ENCODE results near the gene RPL18A. TPM values are rescaled to one million over a fixed set of nuclear protein-coding genes. Genes with fewer than 3 reads are reported as not detected.
"Not testable (repeated sequence)": the region's sequence is repeated elsewhere in the genome, so short reads cannot be mapped to it uniquely, and the experiment has no call there.

The RPL18A gene
- total and polyA plus RNA-seq, 4 donors: 422 to 1,388 (median 949) TPM

- peaks cover 2% of the 10 kb centered on the region for H3K36me3 ChIP-seq (ENCODE audit: control insufficient read depth, insufficient read depth, low read length)
- H3K9me3 ChIP-seq (ENCODE audit: control insufficient read depth, insufficient read depth, low read length): no peaks in the 10 kb centered on the region
- 6% methylated on average over 50 of the region's 63 CpGs for WGBS (ENCODE audit: insufficient coverage)
- no peak overlapping the region for H3K4me3 ChIP-seq (ENCODE audit: low read depth, low read length)
- H3K4me1 ChIP-seq (ENCODE audit: control insufficient read depth, insufficient read depth, low read length): peaks cover 11% of the 10 kb centered on the region
- DNase-seq (ENCODE audit: low read depth in 4 of 6, low spot score in 6 of 6): peak in 1 of 6 donors; percentile 24
- H3K27me3 ChIP-seq (ENCODE audit: control insufficient read depth, insufficient read depth, low read length): peaks cover 58% of the 10 kb centered on the region
- H3K27ac ChIP-seq (ENCODE audit: low read depth, low read length): no peak overlapping the region
Measured at GRCh38 chr19:17873786-17874757, 14.4 kb downstream of the RPL18A start.

GRCh38 chr19:17874758-17875135, 15.0 kb downstream of the RPL18A start:
- Histone ChIP-seq H3K4me3 (ENCODE audit: low read depth, low read length) (no peak overlapping the region), H3K27ac (ENCODE audit: low read depth, low read length) (no peak overlapping the region), H3K4me1 (ENCODE audit: control insufficient read depth, insufficient read depth, low read length) (peaks cover 11% of the 10 kb centered on the region), H3K9me3 (ENCODE audit: control insufficient read depth, insufficient read depth, low read length) (no peaks in the 10 kb centered on the region), H3K27me3 (ENCODE audit: control insufficient read depth, insufficient read depth, low read length) (peaks cover 52% of the 10 kb centered on the region), H3K36me3 (ENCODE audit: control insufficient read depth, insufficient read depth, low read length) (no peaks in the 10 kb centered on the region)
- 95% methylated on average over 7 of the region's 9 CpGs for WGBS (ENCODE audit: insufficient coverage)
- DNase-seq (ENCODE audit: low read depth in 4 of 6, low spot score in 6 of 6): no peak

DNA sequence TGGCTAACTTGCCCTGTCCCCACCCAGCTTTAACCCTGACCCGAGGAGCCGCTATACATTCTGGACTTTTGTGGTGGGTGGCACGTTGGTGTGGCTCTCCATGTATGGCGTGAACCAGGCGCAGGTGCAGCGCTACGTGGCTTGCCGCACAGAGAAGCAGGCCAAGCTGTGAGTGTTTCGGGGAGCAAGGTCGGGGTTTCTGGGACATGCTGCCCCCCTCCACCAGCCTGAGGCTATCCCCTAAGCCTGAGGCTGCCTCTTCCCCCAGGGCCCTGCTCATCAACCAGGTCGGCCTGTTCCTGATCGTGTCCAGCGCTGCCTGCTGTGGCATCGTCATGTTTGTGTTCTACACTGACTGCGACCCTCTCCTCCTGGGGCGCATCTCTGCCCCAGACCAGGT, 18.0 kb downstream of the RPL18A start:
- Histone ChIP-seq H3K36me3 (ENCODE audit: control insufficient read depth, insufficient read depth, low read length) (no peaks in the 10 kb centered on the region), H3K4me1 (ENCODE audit: control insufficient read depth, insufficient read depth, low read length) (peaks cover 7% of the 10 kb centered on the region), H3K9me3 (ENCODE audit: control insufficient read depth, insufficient read depth, low read length) (no peaks in the 10 kb centered on the region), H3K4me3 (ENCODE audit: low read depth, low read length) (no peak overlapping the region), H3K27ac (ENCODE audit: low read depth, low read length) (no peak overlapping the region), H3K27me3 (ENCODE audit: control insufficient read depth, insufficient read depth, low read length) (peaks cover 23% of the 10 kb centered on the region)
- DNase-seq (ENCODE audit: low read depth in 4 of 6, low spot score in 6 of 6): no peak
- 93% methylated on average over 16 of the region's 16 CpGs for WGBS (ENCODE audit: insufficient coverage)

GRCh38 chr19:17879466-17879865, 19.8 kb downstream of the RPL18A start:
- Histone ChIP-seq H3K27me3 (ENCODE audit: control insufficient read depth, insufficient read depth, low read length) (peaks cover 7% of the 10 kb centered on the region), H3K27ac (ENCODE audit: low read depth, low read length) (no peak overlapping the region), H3K36me3 (ENCODE audit: control insufficient read depth, insufficient read depth, low read length) (no peaks in the 10 kb centered on the region), H3K4me3 (ENCODE audit: low read depth, low read length) (no peak overlapping the region), H3K9me3 (ENCODE audit: control insufficient read depth, insufficient read depth, low read length) (no peaks in the 10 kb centered on the region), H3K4me1 (ENCODE audit: control insufficient read depth, insufficient read depth, low read length) (no peaks in the 10 kb centered on the region)
- DNase-seq (ENCODE audit: low read depth in 4 of 6, low spot score in 6 of 6): no peak
- WGBS (ENCODE audit: insufficient coverage): 87% methylated on average over 6 of the region's 7 CpGs

- no peak for DNase-seq (ENCODE audit: low read depth in 4 of 6, low spot score in 6 of 6)
- H3K4me1 ChIP-seq (ENCODE audit: control insufficient read depth, insufficient read depth, low read length): no peaks in the 10 kb centered on the region
- 66% methylated on average over 7 of the region's 7 CpGs for WGBS (ENCODE audit: insufficient coverage)
- H3K36me3 ChIP-seq (ENCODE audit: control insufficient read depth, insufficient read depth, low read length): no peaks in the 10 kb centered on the region
- no peak overlapping the region for H3K4me3 ChIP-seq (ENCODE audit: low read depth, low read length)
- no peaks in the 10 kb centered on the region for H3K9me3 ChIP-seq (ENCODE audit: control insufficient read depth, insufficient read depth, low read length)
- H3K27me3 ChIP-seq (ENCODE audit: control insufficient read depth, insufficient read depth, low read length): no peaks in the 10 kb centered on the region
- no peak overlapping the region for H3K27ac ChIP-seq (ENCODE audit: low read depth, low read length)
Measured at GRCh38 chr19:17881701-17882100, 22.0 kb downstream of the RPL18A start.

GRCh38 chr19:17883627-17884410, 24.1 kb downstream of the RPL18A start:
- no peak overlapping the region for H3K4me3 ChIP-seq (ENCODE audit: low read depth, low read length)

DNA sequence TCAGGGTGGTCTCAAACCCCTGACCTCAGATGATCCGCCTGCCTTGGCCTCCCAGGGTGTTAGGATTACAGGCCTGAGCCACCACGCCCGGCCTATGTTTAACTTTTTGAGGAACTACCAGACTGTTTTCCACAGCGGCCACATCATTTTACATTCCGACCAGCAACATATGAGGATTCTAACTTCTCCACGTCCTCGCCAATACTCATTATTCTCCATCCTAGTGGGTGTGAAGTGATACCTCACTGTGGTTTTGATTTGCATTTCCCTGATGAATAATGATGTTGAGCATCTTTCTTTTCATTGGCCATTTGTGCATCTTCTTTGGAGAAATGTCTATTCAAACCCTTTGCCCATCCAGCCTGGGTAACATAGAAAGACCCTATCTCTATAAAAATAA, 26.8 kb downstream of the RPL18A start:
- 89% methylated on average over 3 of the region's 7 CpGs for WGBS (ENCODE audit: insufficient coverage)
- H3K27me3 ChIP-seq (ENCODE audit: control insufficient read depth, insufficient read depth, low read length): peaks cover 10% of the 10 kb centered on the region

More at GRCh38 chr19:17883627-17884410, 24.1 kb downstream of the RPL18A start:
- Histone ChIP-seq H3K9me3 (ENCODE audit: control insufficient read depth, insufficient read depth, low read length) (no peaks in the 10 kb centered on the region), H3K36me3 (ENCODE audit: control insufficient read depth, insufficient read depth, low read length) (no peaks in the 10 kb centered on the region), H3K27ac (ENCODE audit: low read depth, low read length) (no peak overlapping the region), H3K4me1 (ENCODE audit: control insufficient read depth, insufficient read depth, low read length) (no peaks in the 10 kb centered on the region), H3K27me3 (ENCODE audit: control insufficient read depth, insufficient read depth, low read length) (no peaks in the 10 kb centered on the region)
- DNase-seq (ENCODE audit: low read depth in 4 of 6, low spot score in 6 of 6): no peak
- WGBS (ENCODE audit: insufficient coverage): 66% methylated on average over 30 of the region's 33 CpGs

GRCh38 chr19:17887221-17887620, 27.5 kb downstream of the RPL18A start:
- not testable (repeated sequence) for H3K27ac ChIP-seq (ENCODE audit: low read depth, low read length); H3K4me1 ChIP-seq (ENCODE audit: control insufficient read depth, insufficient read depth, low read length); H3K36me3 ChIP-seq (ENCODE audit: control insufficient read depth, insufficient read depth, low read length); H3K4me3 ChIP-seq (ENCODE audit: low read depth, low read length); H3K9me3 ChIP-seq (ENCODE audit: control insufficient read depth, insufficient read depth, low read length); DNase-seq (ENCODE audit: low read depth in 4 of 6, low spot score in 6 of 6)
- no CpG with 5 or more reads among the region's 4 CpGs for WGBS (ENCODE audit: insufficient coverage)
- H3K27me3 ChIP-seq (ENCODE audit: control insufficient read depth, insufficient read depth, low read length): peaks cover 15% of the 10 kb centered on the region

More for the DNA sequence above, 26.8 kb downstream of the RPL18A start:
- H3K4me3 ChIP-seq (ENCODE audit: low read depth, low read length): no peak overlapping the region
- no peaks in the 10 kb centered on the region for H3K36me3 ChIP-seq (ENCODE audit: control insufficient read depth, insufficient read depth, low read length)
- no peak overlapping the region for H3K27ac ChIP-seq (ENCODE audit: low read depth, low read length)
- H3K9me3 ChIP-seq (ENCODE audit: control insufficient read depth, insufficient read depth, low read length): no peaks in the 10 kb centered on the region
- DNase-seq (ENCODE audit: low read depth in 4 of 6, low spot score in 6 of 6): no peak
- no peaks in the 10 kb centered on the region for H3K4me1 ChIP-seq (ENCODE audit: control insufficient read depth, insufficient read depth, low read length)

GRCh38 chr19:17888260-17888659, 28.6 kb downstream of the RPL18A start:
- H3K4me1 ChIP-seq (ENCODE audit: control insufficient read depth, insufficient read depth, low read length): no peaks in the 10 kb centered on the region
- H3K4me3 ChIP-seq (ENCODE audit: low read depth, low read length): no peak overlapping the region
- no peak overlapping the region for H3K27ac ChIP-seq (ENCODE audit: low read depth, low read length)
- H3K36me3 ChIP-seq (ENCODE audit: control insufficient read depth, insufficient read depth, low read length): no peaks in the 10 kb centered on the region
- peaks cover 17% of the 10 kb centered on the region for H3K27me3 ChIP-seq (ENCODE audit: control insufficient read depth, insufficient read depth, low read length)
- no peak for DNase-seq (ENCODE audit: low read depth in 4 of 6, low spot score in 6 of 6)
- 85% methylated on average over 3 of the region's 7 CpGs for WGBS (ENCODE audit: insufficient coverage)
- H3K9me3 ChIP-seq (ENCODE audit: control insufficient read depth, insufficient read depth, low read length): no peaks in the 10 kb centered on the region
